GM18907 (cell line): ENCODE results near the gene DNAH14.
"Not testable (repeated sequence)": the region's sequence is repeated elsewhere in the genome, so short reads cannot be mapped to it uniquely, and the experiment has no call there.

Experiments used
- ATAC-seq: cut with Tn5 transposase; IDR thresholded peaks from one replicate; pipeline ENCODE4 v1.9.1; 2021; ENCODE audit warnings: mild to moderate bottlenecking, moderate library complexity; ENCODE audit not compliant: unreplicated experiment

The DNAH14 gene

GRCh38 chr1:225335098-225335778 is 405.8 kb downstream of the DNAH14 start:
- not testable (repeated sequence) for ATAC-seq

GRCh38 chr1:225338545-225338944 is 409.1 kb downstream of the DNAH14 start:
- no peak for ATAC-seq

DNA sequence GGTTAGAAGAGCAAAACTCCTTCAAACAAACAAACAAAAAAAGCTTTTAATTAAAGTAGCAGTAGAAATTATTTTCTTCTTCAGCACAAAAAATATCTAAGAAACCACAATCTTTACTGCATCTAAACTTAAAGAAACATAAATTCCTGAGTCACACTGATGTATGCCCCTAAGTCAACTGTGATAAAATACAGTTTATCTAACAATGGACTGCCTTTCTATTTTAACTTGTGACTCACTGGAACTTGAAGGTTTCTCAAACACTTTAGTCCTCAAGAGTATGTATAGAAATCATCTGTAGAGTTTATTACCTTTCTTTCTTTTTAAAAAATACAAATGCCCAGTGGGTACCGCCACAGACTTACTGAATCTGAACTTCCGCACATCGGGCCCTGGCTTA is 412.2 kb downstream of the DNAH14 start:
- no peak for ATAC-seq

DNA sequence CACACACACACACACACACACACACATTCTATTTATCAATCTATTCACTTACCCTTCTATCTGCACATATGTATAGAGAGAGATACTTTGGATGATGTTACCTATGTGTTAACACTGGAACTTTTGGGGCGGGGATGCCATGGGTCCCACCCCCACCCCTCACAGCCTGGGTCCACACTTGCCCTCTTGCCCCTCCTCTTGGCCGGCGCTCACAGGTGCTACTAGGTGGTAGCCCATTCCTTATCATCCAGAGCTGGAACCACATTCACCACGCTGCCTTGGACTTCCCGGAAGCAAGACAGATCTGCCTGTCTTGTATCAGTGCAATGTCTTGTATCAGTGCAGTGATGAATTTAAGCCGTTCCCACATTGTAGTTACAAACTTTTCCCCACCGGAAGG is 413.2 kb downstream of the DNAH14 start:
- ATAC-seq, result no peak

GRCh38 chr1:225343618-225344017 is 414.1 kb downstream of the DNAH14 start:
- ATAC-seq, result no peak

- no peak for ATAC-seq
These were observed 417.7 kb downstream of the DNAH14 start for GRCh38 chr1:225347123-225347683.

DNA sequence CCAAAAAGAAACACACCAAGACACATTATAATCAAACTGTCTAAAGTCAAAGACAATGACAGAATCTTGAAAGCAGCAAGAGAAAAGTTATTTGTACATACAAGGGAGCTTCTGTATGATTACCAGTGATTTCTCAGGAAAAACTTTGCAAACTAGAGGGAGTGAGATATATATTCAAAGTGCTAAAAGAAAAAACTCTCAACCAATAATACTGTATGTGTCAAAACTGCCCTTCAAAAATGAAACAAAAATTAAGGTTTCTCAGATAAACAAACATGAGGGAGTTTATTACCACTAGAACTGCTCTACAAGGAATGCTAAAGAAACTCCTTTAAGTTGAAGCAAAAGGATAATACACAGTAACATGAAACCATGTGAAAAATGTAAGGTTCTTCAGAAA is 418.9 kb downstream of the DNAH14 start:
- no peak for ATAC-seq

GRCh38 chr1:225349826-225350225 is 420.4 kb downstream of the DNAH14 start:
- no peak for ATAC-seq

DNA sequence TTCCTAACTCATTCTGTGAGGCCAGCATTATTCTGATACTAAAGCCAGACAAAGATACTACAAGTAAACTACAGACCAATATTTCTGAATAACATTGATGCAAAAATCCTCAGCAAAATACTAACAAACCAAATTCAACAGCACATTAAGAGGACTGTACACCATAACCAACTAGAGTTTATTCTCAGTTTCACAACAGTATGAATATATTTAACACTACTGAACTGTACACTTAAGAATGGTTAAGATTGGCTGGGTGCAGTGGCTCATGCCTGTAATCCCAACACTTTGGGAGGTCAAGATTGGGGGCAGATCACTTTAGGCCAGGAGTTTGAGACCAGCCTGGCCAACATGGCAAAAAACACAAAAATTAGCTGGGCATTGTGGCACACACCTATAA is 421.4 kb downstream of the DNAH14 start:
- no peak for ATAC-seq

- no peak for ATAC-seq
These were observed 425.4 kb downstream of the DNAH14 start for GRCh38 chr1:225354906-225355305.

DNA sequence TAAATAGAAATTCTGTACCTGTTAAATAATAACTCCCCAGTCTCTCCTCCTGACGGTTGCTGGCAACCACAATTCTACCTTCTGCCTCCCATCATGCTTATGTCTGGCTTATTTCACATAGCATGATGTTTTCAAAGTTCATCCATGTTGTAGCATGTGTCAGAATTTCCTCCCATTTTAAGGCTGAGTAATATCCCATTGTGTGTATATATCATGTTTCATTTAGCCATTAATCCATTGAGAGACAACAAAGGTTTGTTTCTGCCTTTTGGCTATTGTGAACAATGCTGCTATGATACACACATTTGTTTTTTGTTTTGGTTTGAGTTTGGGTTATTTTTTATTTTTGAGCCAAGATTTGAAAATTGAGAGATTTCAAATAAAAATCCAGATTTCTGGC is 426.4 kb downstream of the DNAH14 start:
- ATAC-seq, result no peak

- ATAC-seq, result no peak
These were observed 430.6 kb downstream of the DNAH14 start for GRCh38 chr1:225360119-225360518.

GRCh38 chr1:225361176-225361575 is 431.7 kb downstream of the DNAH14 start:
- ATAC-seq, result no peak

DNA sequence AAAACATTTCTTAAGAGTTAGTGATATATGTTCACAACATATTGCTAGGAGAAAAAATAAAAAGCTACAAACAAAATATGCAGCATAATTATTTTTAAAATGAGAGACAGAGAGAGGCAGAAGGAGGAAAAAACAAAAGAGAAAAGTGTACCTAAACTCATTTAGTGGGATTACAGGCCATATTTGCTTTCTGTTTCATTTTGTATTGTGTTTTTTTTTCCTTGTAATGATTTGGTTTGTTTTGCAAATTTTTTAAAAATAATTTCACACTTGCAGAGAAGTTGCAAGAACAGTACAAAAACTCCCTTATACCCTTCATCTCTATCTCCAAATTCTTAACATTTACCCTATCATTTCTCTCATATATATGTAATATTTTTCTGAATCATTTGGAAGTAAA is 433.3 kb downstream of the DNAH14 start:
- no peak for ATAC-seq

- no peak for ATAC-seq
These were observed 435.0 kb downstream of the DNAH14 start for GRCh38 chr1:225364439-225364838.

DNA sequence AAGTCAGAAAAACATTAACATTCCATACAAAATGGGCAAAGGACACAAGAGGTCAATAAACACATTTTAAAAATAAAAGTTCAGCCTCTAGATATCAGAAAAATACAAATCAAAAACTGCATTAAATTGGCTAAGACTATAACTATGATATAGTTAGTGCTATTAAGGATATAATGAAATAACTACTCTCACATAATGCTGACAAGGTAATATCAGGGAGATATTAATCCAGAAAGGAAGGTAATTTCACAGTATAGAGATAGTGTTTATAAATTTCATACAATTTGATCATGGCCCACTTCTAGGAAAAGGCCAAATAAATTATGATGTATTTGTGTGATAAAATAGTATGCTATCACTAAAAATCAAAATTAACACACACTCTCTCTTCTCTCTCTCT is 436.5 kb downstream of the DNAH14 start:
- no peak for ATAC-seq

GRCh38 chr1:225366552-225366951 is 437.1 kb downstream of the DNAH14 start:
- no peak for ATAC-seq

DNA sequence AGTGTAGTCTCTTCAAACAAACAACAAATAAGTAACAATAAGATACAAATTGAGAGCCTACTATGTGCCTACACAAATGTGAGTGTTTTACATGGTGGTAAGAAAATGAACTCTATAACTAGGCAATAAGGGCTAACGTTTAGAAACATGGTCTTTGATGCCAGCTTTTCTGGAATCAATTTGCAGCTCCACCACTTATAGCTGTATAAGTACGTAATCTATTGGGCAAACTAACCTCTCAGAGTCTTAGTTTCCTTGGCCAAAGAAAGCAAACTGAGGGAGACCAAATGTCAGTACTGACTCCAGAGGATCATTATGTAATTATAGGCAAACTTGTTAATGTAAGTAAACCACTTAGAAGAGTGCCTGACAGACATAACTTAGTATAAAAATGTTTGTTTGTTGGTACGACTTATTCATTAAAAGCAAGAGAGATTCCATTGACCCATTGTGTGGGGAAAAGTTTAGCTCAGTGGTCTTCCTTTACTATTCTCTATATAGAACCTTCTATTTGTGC is 438.6 kb downstream of the DNAH14 start:
- ATAC-seq, result no peak

- no peak for ATAC-seq
These were observed 442.0 kb downstream of the DNAH14 start for GRCh38 chr1:225371366-225372010.

- no peak for ATAC-seq
These were observed 443.7 kb downstream of the DNAH14 start for GRCh38 chr1:225373155-225373554.

DNA sequence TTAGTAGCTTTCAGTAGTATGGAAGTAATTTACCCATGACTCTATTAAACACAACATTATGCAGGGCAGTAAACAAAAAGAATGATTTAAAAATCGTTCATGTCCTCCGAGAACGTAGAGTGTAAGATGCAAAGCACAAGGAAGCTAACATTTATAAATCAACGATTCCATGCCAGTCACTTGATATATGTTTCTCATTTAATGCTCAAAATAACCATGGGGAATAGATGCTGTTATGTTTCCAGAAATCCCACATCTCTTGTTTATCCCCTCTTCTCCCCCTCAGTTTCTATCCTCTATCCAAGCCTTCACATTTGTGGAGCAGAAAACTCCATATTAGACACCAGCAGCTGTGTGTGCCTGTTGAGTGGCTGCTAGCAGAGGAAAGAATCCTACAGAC is 445.5 kb downstream of the DNAH14 start:
- no peak for ATAC-seq

DNA sequence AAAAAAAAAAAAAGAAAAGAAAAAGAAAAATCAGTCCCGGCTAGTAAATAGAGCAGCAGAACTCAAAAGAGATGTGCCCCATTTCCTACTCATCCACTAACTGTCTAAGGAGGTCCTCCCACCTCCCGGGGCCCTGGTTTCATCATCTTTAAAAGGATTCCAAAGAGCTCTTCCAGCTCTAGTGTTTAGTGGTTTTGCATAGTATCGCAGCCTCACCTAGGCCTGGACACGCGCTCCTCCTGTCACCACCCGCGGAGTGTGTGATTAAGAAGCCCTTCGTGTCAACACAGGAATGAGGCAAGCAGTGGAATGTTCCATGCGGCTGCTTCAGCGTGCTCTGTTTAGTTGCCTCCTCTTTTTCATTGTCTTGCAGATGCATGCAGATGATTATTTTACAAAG is 449.4 kb downstream of the DNAH14 start:
- no peak for ATAC-seq
